PC-3 (cell line): ENCODE results near the gene NEGR1. TPM values are rescaled to one million over a fixed set of nuclear protein-coding genes. Genes with fewer than 3 reads are reported as not detected.
A peak's percentile ranks its signal among the peaks of the same experiment; 100 is the strongest.

Experiments used
- ATAC-seq: fragments of 200-7000 bp; cut with Tn5 transposase; 2 replicates; pipeline ENCODE4 v1.9.1; 2020; ENCODE audit warnings: mild to moderate bottlenecking, moderate library complexity
- BruUV-seq: library from RNA; stranded (reverse); fragments of 400-500 nt; replicated peaks from 2 replicates; lab custom pipeline; 2021; lab: Mats Ljungman, UMichigan
- CTCF ChIA-PET: fragments of 300-600 bp; sonication (Branson Sonifier 250); formaldehyde crosslinking; loops from one replicate; lab custom pipeline; 2022; ENCODE audit warnings: antibody characterized with exemption; lab: Charles Lee
- POLR2A ChIA-PET: fragments of 300-600 bp; sonication (Branson Sonifier 250); formaldehyde crosslinking; loops from one replicate; lab custom pipeline; 2022; ENCODE audit warnings: antibody characterized with exemption; ENCODE audit not compliant: unreplicated experiment; lab: Charles Lee
- DNase-seq: peaks from one replicate; pipeline ENCODE4 v3.0.0-alpha.2; 2015
- H2AFZ ChIP-seq: fragments of 300-600 bp; sonication (generic); 2 replicates; pipeline ENCODE4 v1.6.0; 2016; ENCODE audit warnings: antibody characterized with exemption, low read length
- H3F3A ChIP-seq: fragments of 300-600 bp; sonication (generic); one replicate; pipeline ENCODE4 v1.6.0; 2017; ENCODE audit warnings: antibody characterized with exemption, low read length, control low read depth, mild to moderate bottlenecking; ENCODE audit not compliant: unreplicated experiment
- H3K27ac ChIP-seq: fragments of 300-600 bp; sonication (generic); 2 replicates; pipeline ENCODE4 v1.5.1; 2016; ENCODE audit warnings: mild to moderate bottlenecking, low read length
- H3K27me3 ChIP-seq: fragments of 300-600 bp; sonication (generic); 2 replicates; pipeline ENCODE4 v1.6.1; 2016; ENCODE audit warnings: low read length, mixed read lengths
- H3K36me3 ChIP-seq: fragments of 300-600 bp; sonication (generic); 2 replicates; pipeline ENCODE4 v1.6.1; 2016; ENCODE audit warnings: low read depth, mixed run types, low read length, mixed read lengths
- H3K4me1 ChIP-seq: fragments of 300-600 bp; sonication (generic); 2 replicates; pipeline ENCODE4 v1.5.1; 2016; ENCODE audit warnings: low read length; ENCODE audit not compliant: insufficient read depth
- H3K4me2 ChIP-seq: fragments of 300-600 bp; sonication (generic); 2 replicates; pipeline ENCODE4 v1.6.0; 2016; ENCODE audit warnings: low read length
- H3K4me3 ChIP-seq: fragments of 300-600 bp; sonication (generic); 2 replicates; pipeline ENCODE4 v1.5.1; 2016; ENCODE audit warnings: mild to moderate bottlenecking, low read length, mixed read lengths
- H3K79me2 ChIP-seq: fragments of 300-600 bp; sonication (generic); 2 replicates; pipeline ENCODE4 v1.6.1; 2017; ENCODE audit warnings: low read length, mixed read lengths
- H3K9ac ChIP-seq: fragments of 300-600 bp; sonication (generic); 2 replicates; pipeline ENCODE4 v1.6.0; 2016; ENCODE audit warnings: mild to moderate bottlenecking, low read length
- H3K9me2 ChIP-seq: fragments of 300-600 bp; sonication (generic); replicated peaks from 2 replicates; pipeline ENCODE4 v1.6.1; 2016; ENCODE audit warnings: mixed run types, low read length, mixed read lengths
- H3K9me3 ChIP-seq: fragments of 300-600 bp; sonication (generic); 2 replicates; pipeline ENCODE4 v1.6.1; 2016; ENCODE audit warnings: low read length, mixed read lengths
- H4K20me1 ChIP-seq: fragments of 300-600 bp; sonication (generic); 2 replicates; pipeline ENCODE4 v1.6.1; 2016; ENCODE audit warnings: low read length, mixed read lengths
- CTCF ChIP-seq: fragments of 300-600 bp; sonication (generic); conservative IDR thresholded peaks from 2 replicates; pipeline ENCODE4 v1.5.1; 2017; ENCODE audit warnings: antibody characterized with exemption, low read depth, mild to moderate bottlenecking, low read length
- EZH2 ChIP-seq: fragments of 300-600 bp; sonication (generic); IDR thresholded peaks from one replicate; pipeline ENCODE4 v1.6.1; 2017; ENCODE audit warnings: antibody characterized with exemption, mild to moderate bottlenecking, low read length; ENCODE audit not compliant: unreplicated experiment
- EZH2phosphoT487 ChIP-seq: fragments of 300-600 bp; sonication (generic); IDR thresholded peaks from 2 replicates; pipeline ENCODE4 v1.6.1; 2018; ENCODE audit warnings: mild to moderate bottlenecking, antibody characterized with exemption, low read length, borderline replicate concordance
- intact Hi-C: fragments of 100-400 bp; cut with micrococcal nuclease; formaldehyde crosslinking; loops from 2 replicates; pipeline ENCODE4 v1.9.0; 2023
- total RNA-seq: library from RNA; depleted of rRNA; stranded (reverse); fragments of >200 nt; gene quantifications from 2 replicates; pipeline ENCODE4 v1.2.3, GENCODE V29; 2014

Gene NEGR1
- total RNA-seq, 1 experiment from 2014 or later = 3.4 TPM

GRCh38 chr1:71861022-71861421 is 421.3 kb downstream of the NEGR1 start:
- CTCF ChIA-PET = no interaction called here
- no peak overlapping the region for H3K9ac ChIP-seq
- no peaks in the 10 kb centered on the region for H3F3A ChIP-seq
- no peaks in the 10 kb centered on the region for H3K36me3 ChIP-seq
- intact Hi-C loops = no loop called here
- no peaks in the 10 kb centered on the region for H3K9me2 ChIP-seq
- peak; percentile 58 for DNase-seq
- no peaks in the 10 kb centered on the region for H3K27me3 ChIP-seq
- peak; percentile 97 for ATAC-seq
- TF ChIP-seq CTCF = no peak
- TF ChIP-seq EZH2 = no peak
- no peak for TF ChIP-seq EZH2phosphoT487
- no peak overlapping the region for H3K27ac ChIP-seq
- POLR2A ChIA-PET = no interaction called here
- no peaks in the 10 kb centered on the region for H4K20me1 ChIP-seq
- H3K4me3 ChIP-seq = no peak overlapping the region
- H3K4me1 ChIP-seq = 0 out of 2 replicates have a peak, but pooled peaks cover 3% of the 10 kb centered on the region
- H3K4me2 ChIP-seq = no peak overlapping the region
- H3K79me2 ChIP-seq = no peaks in the 10 kb centered on the region
- H3K9me3 ChIP-seq = no peaks in the 10 kb centered on the region
- BruUV-seq = no TSS peak
- no peak overlapping the region for H2AFZ ChIP-seq

- Histone ChIP-seq H3K4me1 (0 out of 2 replicates have a peak, but pooled peaks cover 3% of the 10 kb centered on the region), H3K27ac (no peak overlapping the region), H3K9me3 (no peaks in the 10 kb centered on the region), H3K4me3 (no peak overlapping the region), H3K79me2 (no peaks in the 10 kb centered on the region), H3K27me3 (no peaks in the 10 kb centered on the region), H4K20me1 (no peaks in the 10 kb centered on the region), H3K9ac (no peak overlapping the region), H3K36me3 (no peaks in the 10 kb centered on the region), H2AFZ (no peak overlapping the region), H3K9me2 (no peaks in the 10 kb centered on the region), H3F3A (no peaks in the 10 kb centered on the region), H3K4me2 (no peak overlapping the region)
- intact Hi-C loops = no loop called here
- no TSS peak for BruUV-seq
- no peak for TF ChIP-seq EZH2
- no peak for TF ChIP-seq CTCF
- no peak for TF ChIP-seq EZH2phosphoT487
- DNase-seq (no peak), ATAC-seq (no peak)
- POLR2A ChIA-PET = no interaction called here
- CTCF ChIA-PET = no interaction called here
Observed at GRCh38 chr1:71859806-71860205, 422.5 kb downstream of the NEGR1 start.

- POLR2A ChIA-PET = no interaction called here
- no peak overlapping the region for H3K4me2 ChIP-seq
- no peaks in the 10 kb centered on the region for H3F3A ChIP-seq
- no peak overlapping the region for H2AFZ ChIP-seq
- no peaks in the 10 kb centered on the region for H3K36me3 ChIP-seq
- no peak for DNase-seq
- no peak overlapping the region for H3K27ac ChIP-seq
- H3K79me2 ChIP-seq = no peaks in the 10 kb centered on the region
- no peak for ATAC-seq
- 0 out of 2 replicates have a peak, but pooled peaks cover 3% of the 10 kb centered on the region for H3K4me1 ChIP-seq
- CTCF ChIA-PET = no interaction called here
- intact Hi-C loops = no loop called here
- H3K4me3 ChIP-seq = no peak overlapping the region
- H3K9me2 ChIP-seq = no peaks in the 10 kb centered on the region
- BruUV-seq = no TSS peak
- H3K27me3 ChIP-seq = no peaks in the 10 kb centered on the region
- no peak overlapping the region for H3K9ac ChIP-seq
- H3K9me3 ChIP-seq = no peaks in the 10 kb centered on the region
- TF ChIP-seq EZH2 = no peak
- TF ChIP-seq CTCF = no peak
- no peak for TF ChIP-seq EZH2phosphoT487
- H4K20me1 ChIP-seq = no peaks in the 10 kb centered on the region
Observed at GRCh38 chr1:71857862-71858261, 424.5 kb downstream of the NEGR1 start.
